Suprapubic skin (tissue), 3 donors: Measurements from ENCODE around the gene MSX2.

Source experiments
- CTCF ChIP-seq, 2 donors: fragments of 200-600 bp in 1 of 2; fragments of 450-650 bp in 1 of 2; sonication (generic) in 1 of 2; IDR thresholded peaks; one replicate each; pipeline ENCODE4 v1.5.1; 2016 to 2019; ENCODE audit warnings: antibody characterized with exemption in 2 of 2, mild to moderate bottlenecking in 1 of 2, moderate library complexity in 1 of 2
- POLR2AphosphoS5 ChIP-seq, 3 donors: sonication (generic); formaldehyde crosslinking; IDR thresholded peaks; one replicate each; pipeline ENCODE4 v1.6.1; 2017; ENCODE audit warnings: antibody characterized with exemption in 3 of 3

DNA sequence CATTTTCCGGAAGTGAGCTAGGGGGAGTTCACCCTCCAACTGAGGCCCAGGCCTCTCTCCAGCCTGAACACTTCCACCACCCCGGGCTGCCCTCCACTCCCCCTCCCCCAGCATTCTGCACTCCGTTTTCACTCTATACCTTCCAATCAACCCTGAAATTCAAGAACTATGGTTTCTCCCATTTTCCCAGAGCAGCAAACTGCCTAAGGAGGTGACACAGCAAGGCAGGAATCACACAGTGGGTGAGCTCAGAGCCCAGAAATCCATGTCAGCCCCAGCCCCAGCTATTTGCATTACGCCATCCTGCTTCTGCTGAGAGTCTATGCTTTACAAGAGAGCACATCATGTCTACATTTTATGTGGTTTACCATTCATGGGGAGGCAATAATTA lies 11.9 kb downstream of the MSX2 start:
- TF ChIP-seq POLR2AphosphoS5 (IDR thresholded peaks at IDR 0.05) = no peak
- TF ChIP-seq CTCF (IDR thresholded peaks at IDR 0.05) = peak in 1 of 2 donors; percentile 3
